Activated naive CD4-positive, alpha-beta T cell treated with anti-CD3 and anti-CD28 coated beads, Interleukin-2, amount 50 U/mL, for 16 hours (primary cell): ENCODE measurements around the gene C2orf74.
"Not testable (repeated sequence)": the region's sequence is repeated elsewhere in the genome, so short reads cannot be mapped to it uniquely, and the experiment has no call there.

ENCODE experiments used
- DNase-seq: peaks from one replicate; pipeline ENCODE4 v3.0.0-alpha.2; 2020

The C2orf74 gene

DNA sequence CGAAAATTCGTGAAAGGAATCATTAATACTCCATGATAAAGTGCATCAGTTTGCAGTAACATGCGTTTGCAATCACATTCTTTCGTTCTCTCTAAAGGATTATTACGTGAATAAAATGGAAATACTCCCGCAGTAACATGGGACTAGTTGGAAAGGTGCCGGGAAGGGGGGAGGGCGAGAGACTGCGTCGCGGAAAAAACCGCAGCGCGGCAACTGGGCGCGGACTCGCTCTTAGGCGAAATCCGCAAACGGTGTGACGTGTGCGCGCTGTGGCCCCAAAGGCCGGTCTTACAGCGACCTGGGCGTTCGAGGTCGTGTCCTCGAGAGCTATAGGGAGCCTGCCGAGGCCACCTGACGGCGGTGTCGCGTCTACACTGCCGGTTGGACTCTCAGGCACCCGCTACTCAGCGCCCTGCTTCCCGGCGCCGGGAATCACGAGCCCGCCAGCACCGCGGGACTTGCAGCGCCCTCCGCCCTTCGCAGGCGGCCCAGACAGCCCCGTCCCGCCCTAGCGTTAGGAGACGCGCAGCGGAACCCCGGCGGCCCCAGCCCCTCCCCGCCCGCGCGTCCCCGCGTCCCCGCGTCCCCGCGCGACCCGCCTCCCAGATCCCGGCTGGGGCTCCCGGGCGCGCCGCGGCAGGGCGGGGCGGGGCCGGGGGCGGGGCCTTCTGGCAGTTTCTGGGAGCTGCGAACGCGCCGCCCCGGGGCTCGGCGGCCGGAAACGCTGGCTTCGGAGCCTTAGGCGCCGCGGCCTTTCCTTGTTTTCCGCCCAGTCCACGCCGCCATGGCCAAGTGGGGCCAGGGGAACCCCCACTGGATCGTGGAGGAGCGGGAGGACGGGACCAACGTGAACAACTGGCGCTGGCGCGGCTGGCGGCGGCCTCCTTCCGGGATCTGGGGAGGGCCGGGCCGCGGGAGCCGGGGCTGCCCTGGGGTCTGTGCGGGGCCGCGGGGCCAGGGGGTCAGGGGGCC is 15.1 kb downstream of the C2orf74 start:
- peak; percentile 96 for DNase-seq

DNA sequence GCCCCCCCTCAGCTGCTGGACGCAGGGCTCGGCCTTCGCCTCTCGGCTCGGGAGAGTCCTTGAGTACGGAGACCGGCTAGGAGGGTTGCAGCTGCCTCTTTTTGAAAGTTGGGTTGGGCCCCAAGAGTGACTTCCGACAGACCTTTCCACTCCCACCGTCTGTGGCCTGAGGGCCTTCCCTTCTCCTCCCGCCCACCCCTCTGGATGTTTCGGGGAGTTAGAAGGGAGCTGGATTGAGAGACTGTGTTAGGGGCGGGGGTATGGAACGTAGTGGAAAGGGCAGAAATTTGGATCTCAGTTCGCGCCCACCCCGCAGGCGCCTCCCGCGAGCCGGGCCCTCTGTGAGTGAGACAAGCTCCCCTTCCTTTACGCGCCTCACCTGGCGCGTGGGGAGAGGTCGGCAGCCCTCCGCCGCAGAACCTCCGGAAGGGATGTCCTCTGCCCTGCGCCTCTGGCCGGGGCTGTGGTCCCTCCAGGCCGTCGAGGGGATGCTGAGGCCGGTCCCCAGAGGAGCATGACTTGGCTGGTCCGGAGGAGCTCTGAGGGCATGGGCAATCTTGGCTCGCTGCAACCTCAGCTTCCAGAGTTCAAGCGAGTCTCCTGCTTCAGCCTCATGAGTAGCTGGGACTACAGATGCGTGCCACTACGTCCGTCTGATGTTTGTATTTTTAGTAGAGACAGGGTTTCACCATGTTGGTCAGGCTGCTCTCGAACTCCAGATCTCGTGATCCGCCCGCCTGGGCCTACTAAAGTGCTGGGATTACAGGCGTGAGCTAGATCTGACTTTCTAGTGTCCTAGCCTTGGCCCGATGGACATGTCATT is 15.9 kb downstream of the C2orf74 start:
- peak; percentile 52 for DNase-seq

DNA sequence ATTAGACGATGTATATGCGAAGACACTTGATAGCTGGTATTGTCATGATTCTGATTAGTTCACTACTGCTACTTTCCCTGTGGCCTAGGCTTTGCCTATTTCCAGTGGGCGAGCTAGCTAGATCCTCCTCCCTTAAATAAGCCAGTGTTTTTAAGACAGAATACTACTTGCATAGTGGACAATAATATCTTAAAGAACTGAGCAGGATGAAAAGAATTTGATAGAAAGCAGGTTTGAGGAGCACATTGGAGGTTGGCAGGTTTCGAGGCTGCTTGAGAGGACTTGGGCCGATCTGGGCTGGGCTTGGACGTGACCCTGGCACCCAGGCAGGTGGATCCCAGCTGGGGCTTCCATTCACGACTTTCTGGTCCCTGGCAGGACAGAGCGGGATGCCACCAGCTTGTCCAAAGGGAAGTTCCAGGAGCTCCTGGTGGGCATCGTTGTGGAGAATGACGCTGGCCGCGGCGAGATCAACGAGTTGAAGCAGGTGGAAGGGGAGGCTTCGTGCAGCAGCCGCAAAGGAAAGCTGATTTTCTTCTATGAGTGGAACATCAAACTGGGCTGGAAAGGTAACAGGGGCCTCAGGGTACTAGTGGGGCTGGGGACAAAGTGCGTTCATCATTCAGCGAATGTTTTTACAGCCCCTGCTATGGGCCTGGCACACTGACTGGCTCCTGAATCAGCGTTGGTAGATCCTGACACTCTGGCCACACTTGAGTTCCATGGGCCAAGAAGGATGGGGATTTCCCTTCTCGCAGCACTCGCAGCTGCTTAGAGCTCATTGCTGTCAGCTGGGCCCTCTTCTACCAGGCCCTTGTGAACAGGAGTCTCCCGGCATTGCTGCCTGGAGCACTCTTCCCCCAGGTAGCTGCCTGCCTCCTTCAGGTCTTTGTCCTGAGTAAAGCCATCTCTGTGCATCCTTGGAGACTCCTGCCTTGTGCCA is 16.9 kb downstream of the C2orf74 start:
- DNase-seq = no peak

- no peak for DNase-seq
These were observed 18.0 kb downstream of the C2orf74 start for GRCh38 chr2:61179701-61180639.

GRCh38 chr2:61180686-61181085 is 18.7 kb downstream of the C2orf74 start:
- no peak for DNase-seq

GRCh38 chr2:61181382-61182058 is 19.5 kb downstream of the C2orf74 start:
- no peak for DNase-seq

DNA sequence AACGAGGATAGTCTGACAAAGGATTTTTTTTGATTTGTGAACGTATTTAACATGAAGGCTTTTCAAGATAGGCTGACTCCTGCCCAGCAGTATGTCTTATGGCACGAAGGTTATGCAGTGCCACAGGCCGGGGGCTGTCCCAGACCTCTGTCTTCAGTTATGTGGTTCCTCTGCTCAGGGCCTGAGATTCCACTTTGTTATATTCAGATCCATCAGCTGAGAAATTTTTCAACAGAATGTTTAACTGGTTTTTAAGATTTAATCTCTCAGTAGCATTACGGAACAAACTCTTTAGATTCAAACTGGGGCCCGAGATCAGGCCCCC is 20.0 kb downstream of the C2orf74 start:
- DNase-seq = no peak

DNA sequence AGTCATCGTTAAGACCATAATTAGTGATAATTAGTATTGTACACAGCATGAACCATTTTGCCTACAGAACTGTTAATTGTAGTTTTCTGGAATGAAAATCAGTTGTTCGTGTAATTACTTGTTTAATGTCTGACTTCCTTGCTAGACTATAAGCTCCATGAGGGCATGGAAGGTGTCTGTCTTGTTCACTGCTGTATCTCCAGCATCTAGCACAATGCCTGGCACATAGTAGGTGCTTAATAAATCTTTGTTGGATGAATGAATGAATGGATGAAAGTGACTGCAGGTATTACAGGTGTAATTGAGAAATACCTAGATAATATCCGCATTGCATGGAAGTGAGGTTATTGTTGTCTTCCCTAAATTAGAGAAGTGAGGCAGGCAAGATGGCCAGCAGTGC is 21.8 kb downstream of the C2orf74 start:
- no peak for DNase-seq

DNA sequence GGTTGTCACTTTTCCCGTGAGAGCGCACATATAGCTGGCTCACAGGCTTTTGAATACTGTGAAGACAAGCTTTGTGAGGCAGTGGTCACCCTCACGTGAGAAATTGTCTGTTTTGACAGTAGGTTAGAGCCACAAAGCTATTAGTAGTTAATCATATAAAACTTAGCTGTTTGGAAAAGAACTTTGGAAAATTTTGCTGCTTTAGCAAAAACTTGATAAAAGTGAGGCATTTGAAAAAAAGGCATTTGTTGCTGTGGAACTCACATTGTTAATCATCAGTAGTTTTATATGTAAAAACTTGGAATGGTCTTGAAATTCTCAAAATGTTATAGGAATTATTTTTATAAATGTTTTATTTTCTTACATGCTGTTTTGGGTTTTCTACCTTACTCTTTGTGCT is 22.3 kb downstream of the C2orf74 start:
- no peak for DNase-seq

DNA sequence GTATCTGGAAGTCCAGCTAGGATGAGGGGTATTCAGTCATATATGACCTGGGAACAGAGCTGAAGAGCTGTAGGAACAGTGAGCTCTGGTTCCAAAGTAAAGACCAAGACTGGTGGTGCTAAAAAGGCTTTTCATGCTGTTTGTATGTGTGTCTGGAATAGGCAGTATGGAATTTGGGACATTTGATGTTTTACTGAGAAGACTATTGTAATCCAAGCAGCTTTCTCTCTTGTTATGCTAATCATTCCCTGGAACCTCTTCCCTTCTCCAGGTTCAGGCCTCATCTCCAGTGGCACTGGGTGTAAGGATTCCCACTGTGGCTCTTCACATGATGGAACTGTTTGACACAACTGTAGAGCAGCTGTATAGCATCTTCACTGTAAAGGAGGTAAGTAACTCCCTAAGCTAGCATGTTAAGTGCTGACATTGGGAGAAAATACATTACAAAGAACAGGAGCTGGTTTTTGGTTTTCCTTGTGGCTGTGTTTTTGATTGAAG is 23.3 kb downstream of the C2orf74 start:
- DNase-seq = no peak

GRCh38 chr2:61187085-61187484 is 25.1 kb downstream of the C2orf74 start:
- DNase-seq = no peak

DNA sequence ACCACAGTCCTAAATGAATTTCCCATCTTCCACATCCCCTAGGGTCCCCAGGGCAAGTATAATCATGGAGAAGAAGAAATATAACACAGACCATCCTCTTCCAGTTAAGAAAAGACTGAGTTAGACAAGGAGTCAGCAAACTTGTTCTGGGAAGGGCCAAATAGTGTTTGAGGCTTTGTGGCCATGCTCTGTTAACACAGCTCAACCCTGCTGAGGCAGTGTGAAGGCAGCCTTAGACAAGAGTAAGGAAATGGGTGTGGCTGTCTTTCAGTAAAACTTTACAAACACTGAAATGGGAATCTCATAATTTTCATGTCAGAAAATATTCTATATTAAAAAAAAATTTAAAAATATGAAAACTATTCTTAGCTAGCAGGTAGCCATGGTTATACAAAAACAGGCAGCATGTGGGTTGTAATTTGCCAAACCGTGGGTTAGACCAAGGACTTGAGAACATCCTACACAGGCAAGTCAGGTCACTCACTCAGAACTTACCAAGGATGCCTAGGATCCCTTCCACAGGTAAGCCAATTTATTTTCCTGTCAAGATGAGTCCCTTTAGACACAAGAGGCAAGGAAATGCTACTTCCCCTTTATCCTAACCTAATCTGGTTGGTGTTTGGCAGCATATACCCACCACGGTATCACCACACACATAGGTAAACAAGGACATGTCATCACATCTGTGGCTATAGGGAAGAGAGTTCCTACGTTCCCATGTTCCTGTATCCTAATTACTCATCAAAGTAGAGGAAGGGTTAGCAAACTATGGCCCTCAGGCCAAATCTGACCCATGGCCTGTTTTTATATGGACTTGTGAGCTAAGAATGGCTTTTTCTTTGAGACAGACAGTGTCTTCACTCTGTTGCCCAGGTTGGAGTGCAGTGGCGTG is 31.9 kb downstream of the C2orf74 start:
- no peak for DNase-seq

GRCh38 chr2:61194646-61195045 is 32.7 kb downstream of the C2orf74 start:
- DNase-seq = not testable (repeated sequence)

- no peak for DNase-seq
These were observed 34.7 kb downstream of the C2orf74 start for GRCh38 chr2:61196671-61197070.

DNA sequence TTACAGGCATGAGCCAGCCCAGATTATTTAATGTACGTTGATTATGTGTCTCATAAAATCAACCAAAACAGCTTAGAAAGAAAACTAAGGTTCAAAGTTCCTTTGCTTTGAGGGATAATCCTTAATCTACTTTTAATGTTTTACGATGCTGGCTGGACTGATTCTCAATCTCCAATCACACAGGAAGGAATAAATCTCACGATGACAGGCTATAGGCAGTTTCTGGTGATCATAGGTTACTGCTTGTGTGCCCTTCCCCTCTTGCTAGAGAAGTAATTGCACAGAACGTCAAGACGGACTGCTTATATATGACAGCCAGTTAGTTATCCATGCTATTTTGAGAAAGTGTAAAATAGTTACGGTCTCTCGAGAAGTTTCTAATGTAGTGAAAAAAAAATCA is 43.1 kb downstream of the C2orf74 start:
- DNase-seq = no peak

GRCh38 chr2:61210332-61210981 is 48.5 kb downstream of the C2orf74 start:
- no peak for DNase-seq

GRCh38 chr2:61214171-61214570 is 52.2 kb downstream of the C2orf74 start:
- DNase-seq = no peak
